Gastrocnemius medialis (tissue), 4 donors: ENCODE results near the gene HDAC3. TPM values are rescaled to one million over a fixed set of nuclear protein-coding genes. Genes with fewer than 3 reads are reported as not detected.
A peak's percentile ranks its signal among the peaks of the same experiment; 100 is the strongest.

ENCODE experiments used
- ATAC-seq, 2 donors: fragments of 150-250 bp; one replicate each; pipeline ENCODE4 v1.9.1; 2016
- DNase-seq, 2 donors: peaks; one replicate each; pipeline ENCODE4 v3.0.0-alpha.2; 2019
- H3K27ac ChIP-seq, 4 donors: fragments of 200-600 bp; sonication (generic); 1 replicate in 1 of 4; 2 replicates in 3 of 4; pipeline ENCODE4 v1.5.1; 2016 to 2018; ENCODE audit warnings: mild to moderate bottlenecking in 2 of 4, moderate library complexity in 1 of 4
- H3K27me3 ChIP-seq, 3 donors: fragments of 200-600 bp; sonication (generic) in 2 of 3; 1 replicate in 1 of 3; 2 replicates in 2 of 3; pipeline versions ENCODE4 v1.5.1 to v1.6.0; 2016 to 2019; ENCODE audit warnings: mild to moderate bottlenecking in 1 of 3, moderate library complexity in 1 of 3
- H3K36me3 ChIP-seq, 2 donors: fragments of 200-600 bp; sonication (generic) in 1 of 2; one replicate each; pipeline ENCODE4 v1.5.1; 2017 to 2018
- H3K4me1 ChIP-seq, 2 donors: fragments of 200-600 bp; sonication (generic) in 1 of 2; one replicate each; pipeline ENCODE4 v1.5.1; 2016 to 2017; ENCODE audit warnings: mild to moderate bottlenecking in 2 of 2
- H3K4me3 ChIP-seq, 4 donors: fragments of 200-600 bp; sonication (generic) in 3 of 4; 1 replicate in 1 of 4; 2 replicates in 3 of 4; pipeline ENCODE4 v1.5.1; 2016 to 2019; ENCODE audit warnings: mild to moderate bottlenecking in 2 of 4
- H3K9me3 ChIP-seq, 3 donors: fragments of 200-600 bp; sonication (generic) in 2 of 3; 1 replicate in 1 of 3; 2 replicates in 2 of 3; pipeline ENCODE4 v1.5.1; 2016 to 2019
- POLR2A ChIP-seq, 2 donors: fragments of 450-650 bp; IDR thresholded peaks; one replicate each; pipeline ENCODE4 v1.6.1; 2017; ENCODE audit warnings: antibody characterized with exemption in 2 of 2, mild to moderate bottlenecking in 2 of 2, moderate library complexity in 2 of 2
- in situ Hi-C, 4 donors: fragments of 200-750 bp; cut with MboI; loops; one replicate each; pipeline versions ENCODE4 v1.15.0 to v1.8.0; 2017; ENCODE audit warnings: low sequenced_read_pairs in 4 of 4
- intact Hi-C: fragments of 100-400 bp; cut with DNase I; formaldehyde crosslinking; loops from one replicate; pipeline ENCODE4 v1.15.1; 2023; ENCODE audit warnings: low total_unique reads
- total RNA-seq, 4 donors: library from RNA; depleted of rRNA; stranded (reverse); fragments of >200 nt; gene quantifications; one replicate each; pipeline versions ENCODE4 v1.1.0 to v1.2.3, GENCODE V29; 2016
- TF ChIP-seq, protein P1 (sequence below), 5 experiments: fragments of 450-650 bp in 3 of 5; fragments of 200-600 bp in 2 of 5; sonication (generic) in 2 of 5; IDR thresholded peaks in 4 of 5; conservative IDR thresholded peaks in 1 of 5; 1 replicate in 4 of 5; 2 replicates in 1 of 5; pipeline ENCODE4 v1.5.1; 2016 to 2019; ENCODE audit warnings: antibody characterized with exemption in 5 of 5, mild to moderate bottlenecking in 3 of 5, moderate library complexity in 3 of 5

Gene HDAC3
- total RNA-seq, 4 donors from 2014 or later: 29.8 to 40.7 (median 35.7) TPM

GRCh38 chr5:141681295-141681694 is 44.6 kb upstream of the HDAC3 start:
- ATAC-seq: no peak
- Histone ChIP-seq H3K9me3 (no peaks in the 10 kb centered on the region), H3K27me3 (peaks cover 0 to 7% (median 2%) of the 10 kb centered on the region in 3 donors), H3K27ac (peak overlapping the region; percentile 42 to 76 (median 64)), H3K36me3 (no peaks in the 10 kb centered on the region), H3K4me1 (peaks cover 0 to 7% of the 10 kb centered on the region in 2 donors), H3K4me3 (peak overlapping the region; percentile 47 to 51 (median 50))
- in situ Hi-C loops (loop anchor here (25.0 kb wide), 1 partner anchor 456 kb away; no protein-coding TSS in a partner anchor), intact Hi-C loops (no loop called here)
- DNase-seq: no peak
- TF ChIP-seq, protein P1, sequence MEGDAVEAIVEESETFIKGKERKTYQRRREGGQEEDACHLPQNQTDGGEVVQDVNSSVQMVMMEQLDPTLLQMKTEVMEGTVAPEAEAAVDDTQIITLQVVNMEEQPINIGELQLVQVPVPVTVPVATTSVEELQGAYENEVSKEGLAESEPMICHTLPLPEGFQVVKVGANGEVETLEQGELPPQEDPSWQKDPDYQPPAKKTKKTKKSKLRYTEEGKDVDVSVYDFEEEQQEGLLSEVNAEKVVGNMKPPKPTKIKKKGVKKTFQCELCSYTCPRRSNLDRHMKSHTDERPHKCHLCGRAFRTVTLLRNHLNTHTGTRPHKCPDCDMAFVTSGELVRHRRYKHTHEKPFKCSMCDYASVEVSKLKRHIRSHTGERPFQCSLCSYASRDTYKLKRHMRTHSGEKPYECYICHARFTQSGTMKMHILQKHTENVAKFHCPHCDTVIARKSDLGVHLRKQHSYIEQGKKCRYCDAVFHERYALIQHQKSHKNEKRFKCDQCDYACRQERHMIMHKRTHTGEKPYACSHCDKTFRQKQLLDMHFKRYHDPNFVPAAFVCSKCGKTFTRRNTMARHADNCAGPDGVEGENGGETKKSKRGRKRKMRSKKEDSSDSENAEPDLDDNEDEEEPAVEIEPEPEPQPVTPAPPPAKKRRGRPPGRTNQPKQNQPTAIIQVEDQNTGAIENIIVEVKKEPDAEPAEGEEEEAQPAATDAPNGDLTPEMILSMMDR (IDR thresholded peaks at IDR 0.05 in 4 of 5, conservative IDR thresholded peaks at IDR 0.05 in 1 of 5): no peak
- TF ChIP-seq POLR2A (IDR thresholded peaks at IDR 0.05): no peak

DNA sequence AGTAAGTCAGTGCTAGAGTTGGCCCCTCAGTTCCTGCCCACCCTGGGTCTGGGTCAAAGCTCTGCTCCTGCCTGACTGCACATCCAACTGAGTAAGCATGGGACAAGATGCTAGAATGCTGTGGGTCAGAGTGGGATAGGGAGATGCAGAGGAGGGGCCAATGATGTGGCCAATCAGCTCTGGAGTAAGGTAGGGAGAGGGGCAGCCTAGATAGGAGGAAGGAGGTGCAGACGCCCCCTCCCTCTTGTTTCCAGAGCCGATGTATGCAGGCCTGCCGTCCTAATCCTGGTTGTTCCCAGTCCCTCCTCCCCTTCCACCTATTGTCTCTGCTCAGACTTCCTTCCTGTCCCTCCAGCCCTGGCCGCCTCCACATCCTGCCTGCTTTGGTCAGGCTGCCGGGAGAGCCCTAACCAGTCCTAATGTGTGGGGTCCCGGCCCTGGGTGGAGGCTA is 44.1 kb upstream of the HDAC3 start:
- H3K4me3 ChIP-seq: peak overlapping the region; percentile 47 to 51 (median 50)
- intact Hi-C loops (no loop called here), in situ Hi-C loops (loop anchor here (25.0 kb wide), 1 partner anchor 457 kb away; no protein-coding TSS in a partner anchor)
- peak overlapping the region; percentile 42 to 76 (median 64) for H3K27ac ChIP-seq
- peak; percentile 48 to 49 for ATAC-seq
- H3K27me3 ChIP-seq: peaks cover 0 to 7% (median 2%) of the 10 kb centered on the region in 3 donors
- no peak for TF ChIP-seq POLR2A (IDR thresholded peaks at IDR 0.05)
- TF ChIP-seq, protein P1 (IDR thresholded peaks at IDR 0.05 in 4 of 5, conservative IDR thresholded peaks at IDR 0.05 in 1 of 5): no peak
- H3K9me3 ChIP-seq: no peaks in the 10 kb centered on the region
- H3K36me3 ChIP-seq: no peaks in the 10 kb centered on the region
- DNase-seq: no peak
- H3K4me1 ChIP-seq: peaks cover 0 to 7% of the 10 kb centered on the region in 2 donors

DNA sequence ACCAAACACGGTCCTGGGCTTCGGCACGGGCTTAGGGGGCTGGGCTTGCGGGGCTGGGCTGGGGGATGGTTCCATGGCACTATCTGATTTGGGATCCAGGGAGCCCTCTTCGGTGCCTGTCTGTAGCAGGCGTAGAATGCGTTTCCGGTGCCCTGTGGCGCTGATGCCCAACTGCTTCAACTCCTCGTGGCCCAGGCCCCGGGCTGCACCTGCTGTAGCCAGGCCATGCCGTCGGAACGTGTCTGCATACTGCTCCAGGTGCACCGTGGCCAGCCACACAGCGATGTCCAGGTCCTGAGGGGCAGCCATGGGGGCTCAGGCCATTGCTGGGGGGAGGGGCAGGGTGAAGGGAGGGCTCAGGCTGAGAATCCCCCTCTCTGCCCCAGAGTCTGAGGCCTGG is 43.5 kb upstream of the HDAC3 start:
- DNase-seq (no peak), ATAC-seq (no peak)
- no peak for TF ChIP-seq POLR2A (IDR thresholded peaks at IDR 0.05)
- TF ChIP-seq, protein P1 (IDR thresholded peaks at IDR 0.05 in 4 of 5, conservative IDR thresholded peaks at IDR 0.05 in 1 of 5): no peak
- H3K4me1 ChIP-seq: peaks cover 0 to 7% of the 10 kb centered on the region in 2 donors
- intact Hi-C loops: no loop called here
- peak overlapping the region in 3 of 4 donors; percentile 13 to 51 (median 20) for H3K4me3 ChIP-seq
- H3K27ac ChIP-seq: no peak overlapping the region
- no peaks in the 10 kb centered on the region for H3K36me3 ChIP-seq
- in situ Hi-C loops: loop anchor here (25.0 kb wide), 1 partner anchor 457 kb away; no protein-coding TSS in a partner anchor
- no peaks in the 10 kb centered on the region for H3K9me3 ChIP-seq
- peaks cover 0 to 7% (median 2%) of the 10 kb centered on the region in 3 donors for H3K27me3 ChIP-seq

- no peaks in the 10 kb centered on the region for H3K4me1 ChIP-seq
- intact Hi-C loops: no loop called here
- in situ Hi-C loops: loop anchor here (25.0 kb wide), 1 partner anchor 460 kb away; no protein-coding TSS in a partner anchor
- DNase-seq (no peak), ATAC-seq (no peak)
- no peak overlapping the region for H3K27ac ChIP-seq
- no peaks in the 10 kb centered on the region for H3K9me3 ChIP-seq
- no peaks in the 10 kb centered on the region for H3K36me3 ChIP-seq
- no peak for TF ChIP-seq POLR2A (IDR thresholded peaks at IDR 0.05)
- TF ChIP-seq, protein P1 (IDR thresholded peaks at IDR 0.05 in 4 of 5, conservative IDR thresholded peaks at IDR 0.05 in 1 of 5): no peak
- H3K27me3 ChIP-seq: peaks cover 0 to 7% (median under 1%) of the 10 kb centered on the region in 3 donors
- no peak overlapping the region for H3K4me3 ChIP-seq
Measured at GRCh38 chr5:141677415-141677814, 40.8 kb upstream of the HDAC3 start.
